NCI-H1436 treated with DMSO at 0.1 percent for 48 hours (cell line): ENCODE data around the gene SORT1.
"Not testable (repeated sequence)": the region's sequence is repeated elsewhere in the genome, so short reads cannot be mapped to it uniquely, and the experiment has no call there.

Experiments used
- DNase-seq: peaks from one replicate; lab custom pipeline; 2025; lab: John Stamatoyannopoulos, UW

The SORT1 gene

GRCh38 chr1:109379907-109380306, 17.8 kb downstream of the SORT1 start:
- no peak for DNase-seq

- no peak for DNase-seq
Observed at GRCh38 chr1:109379422-109379821, 18.3 kb downstream of the SORT1 start.

- DNase-seq, result no peak
Observed at GRCh38 chr1:109377698-109378097, 20.0 kb downstream of the SORT1 start.

- DNase-seq, result not testable (repeated sequence)
Observed at GRCh38 chr1:109373696-109374095, 24.0 kb downstream of the SORT1 start.

- DNase-seq, result no peak
Observed at GRCh38 chr1:109373126-109373525, 24.6 kb downstream of the SORT1 start.

- no peak for DNase-seq
Observed at GRCh38 chr1:109372281-109372680, 25.4 kb downstream of the SORT1 start.

GRCh38 chr1:109371341-109371739, 26.4 kb downstream of the SORT1 start:
- no peak for DNase-seq

- no peak for DNase-seq
Observed at GRCh38 chr1:109370712-109371340, 26.9 kb downstream of the SORT1 start.

GRCh38 chr1:109369167-109369746, 28.5 kb downstream of the SORT1 start:
- no peak for DNase-seq

- no peak for DNase-seq
Observed at GRCh38 chr1:109368464-109368863, 29.3 kb downstream of the SORT1 start.

- no peak for DNase-seq
Observed at GRCh38 chr1:109367626-109368025, 30.1 kb downstream of the SORT1 start.

GRCh38 chr1:109365642-109366204, 32.0 kb downstream of the SORT1 start:
- no peak for DNase-seq

GRCh38 chr1:109361649-109362048, 36.1 kb downstream of the SORT1 start:
- no peak for DNase-seq

GRCh38 chr1:109361069-109361468, 36.6 kb downstream of the SORT1 start:
- no peak for DNase-seq

- no peak for DNase-seq
Observed at GRCh38 chr1:109357616-109358015, 40.1 kb downstream of the SORT1 start.

GRCh38 chr1:109356915-109357314, 40.8 kb downstream of the SORT1 start:
- DNase-seq, result no peak

GRCh38 chr1:109356505-109356904, 41.2 kb downstream of the SORT1 start:
- no peak for DNase-seq

GRCh38 chr1:109354929-109355328, 42.8 kb downstream of the SORT1 start:
- DNase-seq, result no peak

- no peak for DNase-seq
Observed at GRCh38 chr1:109351457-109351856, 46.3 kb downstream of the SORT1 start.

GRCh38 chr1:109350655-109351054, 47.1 kb downstream of the SORT1 start:
- no peak for DNase-seq

GRCh38 chr1:109350182-109350581, 47.5 kb downstream of the SORT1 start:
- no peak for DNase-seq

GRCh38 chr1:109347511-109347910, 50.2 kb downstream of the SORT1 start:
- DNase-seq, result no peak
